HG03095 (cell line): ENCODE data around the gene HMCES.
"Not testable (repeated sequence)": the region's sequence is repeated elsewhere in the genome, so short reads cannot be mapped to it uniquely, and the experiment has no call there.

Experiments used
- ATAC-seq: cut with Tn5 transposase; IDR thresholded peaks from one replicate; pipeline ENCODE4 v1.9.1; 2021; ENCODE audit warnings: moderate library complexity; ENCODE audit not compliant: unreplicated experiment

HMCES gene

DNA sequence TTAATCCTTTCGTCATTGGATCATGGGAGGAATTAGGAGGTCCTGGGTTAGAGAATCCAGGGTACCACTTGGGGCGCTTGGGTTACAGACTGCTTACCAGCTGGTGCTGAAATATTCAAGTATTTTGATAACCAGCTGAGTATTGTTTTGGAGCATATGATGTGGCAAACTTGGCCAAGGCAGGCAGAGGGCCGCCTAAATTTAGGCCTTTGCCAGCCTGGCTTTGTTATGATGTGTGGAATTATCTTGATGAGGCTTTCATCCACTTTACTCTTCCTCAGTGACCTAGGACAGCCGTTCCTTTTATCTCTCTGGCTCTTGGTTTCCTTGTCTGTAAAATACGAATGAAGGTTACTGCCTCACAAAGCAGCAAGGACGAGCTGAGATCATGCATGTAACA lies 22.4 kb upstream of the HMCES start:
- ATAC-seq: no peak

DNA sequence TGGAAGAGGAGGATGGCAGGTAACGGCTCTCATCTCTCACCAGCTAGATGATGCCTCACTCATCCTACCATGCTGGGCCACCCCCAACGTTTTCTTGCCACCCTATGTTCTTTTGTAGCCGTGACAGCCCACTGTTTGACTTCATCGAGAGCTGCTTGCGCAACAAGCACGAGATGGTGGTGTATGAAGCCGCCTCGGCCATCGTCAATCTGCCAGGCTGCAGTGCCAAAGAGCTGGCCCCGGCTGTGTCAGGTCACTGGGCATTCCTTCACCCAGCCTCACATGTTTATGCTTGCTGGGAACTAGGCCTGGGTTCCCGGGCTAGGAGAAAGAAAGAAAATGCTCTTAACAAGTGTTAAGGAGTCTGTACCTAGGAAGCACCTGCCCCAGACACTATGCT lies 21.1 kb upstream of the HMCES start:
- ATAC-seq: no peak

DNA sequence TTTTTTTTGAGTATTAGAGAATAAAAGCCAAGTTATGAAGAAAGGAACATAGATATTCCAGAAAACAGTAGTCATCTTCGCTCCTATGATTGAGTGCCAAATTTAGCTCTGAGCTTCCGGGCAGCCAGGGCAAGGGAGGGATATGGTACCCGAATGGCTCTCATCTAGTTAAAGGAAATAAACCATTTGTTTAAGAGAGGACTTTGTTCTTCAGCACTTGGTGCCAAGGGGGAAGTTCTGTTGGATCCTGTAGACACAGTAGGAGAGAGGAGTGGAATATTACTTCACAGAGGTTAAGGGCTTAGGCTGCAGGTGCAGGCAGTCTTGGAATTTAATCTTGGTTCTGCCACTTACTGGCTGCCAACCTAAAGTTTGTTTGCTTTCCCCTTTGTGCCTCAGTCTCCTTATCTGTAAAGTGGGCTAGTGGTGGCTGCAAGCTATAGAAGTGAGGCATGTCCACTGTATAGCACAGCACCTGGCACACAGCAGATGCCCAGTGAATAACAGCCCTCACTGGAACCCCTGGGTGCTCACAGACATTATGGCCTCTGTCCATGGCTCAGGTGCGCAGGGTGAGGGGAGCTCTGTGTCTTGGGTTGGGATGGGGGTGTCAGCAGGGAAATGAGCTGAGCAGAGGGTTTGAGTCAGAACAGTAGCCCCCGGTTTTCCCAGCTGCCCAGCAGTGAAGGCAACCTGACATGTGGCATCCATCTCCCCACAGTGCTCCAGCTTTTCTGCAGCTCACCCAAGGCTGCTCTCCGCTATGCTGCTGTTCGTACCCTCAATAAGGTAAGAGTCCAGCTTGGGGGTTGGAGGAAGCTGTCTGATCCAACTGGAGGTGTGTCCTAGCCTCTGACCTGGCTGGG lies 18.8 kb upstream of the HMCES start:
- no peak for ATAC-seq

DNA sequence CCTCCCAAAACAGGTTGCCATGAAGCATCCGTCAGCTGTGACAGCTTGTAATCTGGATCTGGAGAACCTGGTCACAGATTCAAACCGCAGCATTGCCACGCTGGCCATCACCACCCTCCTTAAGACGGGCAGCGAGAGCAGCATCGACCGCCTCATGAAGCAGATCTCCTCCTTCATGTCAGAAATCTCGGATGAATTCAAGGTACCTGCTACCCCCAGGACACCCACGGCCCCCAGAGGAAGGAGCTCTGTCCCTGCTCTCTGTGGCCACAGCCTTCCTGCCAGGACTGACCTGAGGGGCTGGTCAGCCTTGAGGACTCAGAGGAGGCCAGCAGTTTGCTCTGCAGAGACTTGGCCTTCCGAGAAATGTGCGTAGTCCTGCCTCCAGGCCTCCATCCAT lies 18.1 kb upstream of the HMCES start:
- no peak for ATAC-seq

DNA sequence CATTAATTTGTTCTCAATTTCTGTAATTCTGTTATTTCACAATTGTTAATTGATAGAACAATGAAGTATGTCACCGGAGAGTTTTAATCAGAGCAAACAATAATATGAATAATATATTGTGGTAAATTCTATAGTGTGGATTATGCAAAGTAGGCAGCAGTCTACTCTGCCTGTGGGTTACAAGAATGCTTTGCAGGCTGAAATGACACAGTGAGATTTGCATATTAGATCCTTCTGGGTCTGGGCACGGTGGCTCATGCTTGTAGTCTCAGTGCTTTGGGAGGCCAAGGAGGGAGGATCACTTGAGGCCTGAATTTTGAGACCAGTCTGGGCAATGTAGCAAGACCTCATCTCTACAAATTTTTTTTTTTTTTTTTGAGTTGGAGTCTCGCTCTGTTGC lies 16.8 kb upstream of the HMCES start:
- ATAC-seq: no peak

DNA sequence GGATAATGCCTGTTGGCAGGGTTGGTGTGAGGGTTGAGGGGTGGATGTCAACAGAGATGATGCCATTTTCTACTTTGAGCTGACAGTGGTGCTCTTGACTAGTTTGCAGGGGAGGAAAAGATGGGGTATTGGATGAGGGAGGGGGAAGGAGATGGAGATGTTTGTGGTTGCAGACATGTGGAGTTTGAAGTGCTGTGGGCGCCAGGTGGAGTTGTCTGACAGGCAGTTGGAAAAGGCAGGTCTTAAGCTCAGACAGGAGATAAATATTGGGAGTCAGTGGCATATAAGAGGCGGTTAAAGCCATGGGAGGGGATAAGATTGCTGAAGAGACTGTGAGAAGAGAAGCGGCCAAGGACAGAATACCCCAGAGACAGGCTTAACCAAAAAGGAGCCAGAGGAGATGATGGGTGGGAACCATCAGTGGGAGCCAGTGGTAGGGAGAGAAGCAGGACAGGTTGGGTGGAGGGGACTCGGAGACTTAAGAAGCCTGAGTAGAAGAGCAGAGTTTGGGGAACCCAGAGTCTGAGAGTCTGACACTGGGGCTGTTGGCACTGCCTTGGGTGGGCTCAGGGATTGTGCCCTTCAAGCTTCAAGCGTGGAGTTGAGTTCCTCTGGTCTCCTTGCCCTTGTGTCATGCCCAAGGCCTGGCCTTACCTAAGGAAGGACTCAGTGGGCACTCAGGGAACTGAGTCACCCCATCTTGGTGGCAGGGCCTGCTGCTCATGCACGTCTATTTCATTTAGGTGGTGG lies 15.3 kb upstream of the HMCES start:
- ATAC-seq: no peak

DNA sequence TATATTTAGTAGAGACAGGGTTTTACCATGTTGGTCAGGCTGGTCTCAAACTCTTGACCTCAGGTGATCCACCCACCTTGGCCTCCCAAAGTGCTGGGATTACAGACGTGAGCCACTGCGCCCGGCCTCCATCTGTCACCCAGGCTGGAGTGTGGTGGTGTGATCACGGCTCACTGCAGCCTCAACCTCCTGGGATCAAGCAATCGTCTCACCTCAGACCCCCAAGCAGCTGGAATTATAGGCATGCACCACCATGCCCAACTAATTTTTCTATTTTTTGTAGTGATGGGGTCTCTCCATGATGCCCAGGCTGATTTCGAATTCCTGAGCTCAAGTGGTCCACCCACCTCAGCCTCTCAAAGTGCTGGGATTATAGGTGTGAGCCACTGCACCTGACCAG lies 13.7 kb upstream of the HMCES start:
- ATAC-seq: not testable (repeated sequence)

DNA sequence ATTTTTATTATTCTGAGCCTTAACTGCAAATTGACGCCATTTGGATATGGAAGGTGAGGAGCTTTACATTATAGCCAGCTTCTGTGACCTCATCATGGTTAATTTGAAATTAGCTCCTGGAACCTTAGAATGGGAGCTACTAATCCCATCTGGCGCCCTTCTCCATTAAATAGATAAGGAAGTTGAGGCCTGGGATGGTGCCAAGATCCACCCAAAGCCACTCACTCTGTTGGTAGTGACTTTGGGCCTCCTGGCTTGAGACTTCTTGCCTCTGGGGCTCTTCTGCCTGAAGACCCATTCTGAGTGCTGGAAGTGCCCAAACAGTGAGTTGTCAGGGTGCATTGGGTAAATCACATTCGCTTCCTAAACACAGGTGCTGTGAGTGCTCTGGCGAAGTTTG lies 12.0 kb upstream of the HMCES start:
- no peak for ATAC-seq

DNA sequence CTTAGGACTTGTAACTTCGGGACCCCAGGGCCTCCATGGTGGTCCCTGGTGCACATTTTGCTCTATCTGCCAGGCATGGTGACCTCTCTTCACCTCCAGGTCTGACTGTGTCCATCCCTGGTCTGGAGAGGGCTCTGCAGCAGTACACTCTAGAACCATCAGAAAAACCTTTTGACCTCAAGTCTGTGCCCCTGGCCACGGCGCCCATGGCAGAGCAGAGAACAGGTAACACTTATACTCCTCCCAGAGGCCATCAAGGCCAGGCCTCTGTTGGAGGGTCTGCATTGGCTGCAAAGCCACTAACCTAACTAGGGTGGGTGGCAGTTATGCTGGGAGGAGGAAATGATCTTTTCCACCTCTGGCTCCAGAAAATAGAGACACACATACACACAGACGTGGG lies 10.3 kb upstream of the HMCES start:
- no peak for ATAC-seq

DNA sequence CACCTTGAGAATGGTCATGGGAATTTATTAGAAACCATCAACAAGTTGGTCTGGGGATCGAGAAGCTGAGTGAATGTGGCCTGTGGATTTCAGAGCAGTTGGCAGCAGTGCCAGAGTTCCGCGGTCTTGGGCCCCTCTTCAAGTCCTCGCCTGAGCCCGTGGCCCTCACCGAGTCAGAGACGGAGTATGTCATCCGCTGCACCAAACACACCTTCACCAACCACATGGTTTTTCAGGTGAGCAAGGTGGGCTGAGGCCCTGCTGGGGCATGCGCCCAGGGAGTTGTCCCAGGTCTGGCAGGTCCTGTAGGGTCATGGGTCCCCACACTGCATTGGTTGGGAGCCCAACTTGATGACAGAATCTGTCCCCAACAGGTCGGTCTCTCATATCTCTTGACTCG lies 7.0 kb upstream of the HMCES start:
- no peak for ATAC-seq

DNA sequence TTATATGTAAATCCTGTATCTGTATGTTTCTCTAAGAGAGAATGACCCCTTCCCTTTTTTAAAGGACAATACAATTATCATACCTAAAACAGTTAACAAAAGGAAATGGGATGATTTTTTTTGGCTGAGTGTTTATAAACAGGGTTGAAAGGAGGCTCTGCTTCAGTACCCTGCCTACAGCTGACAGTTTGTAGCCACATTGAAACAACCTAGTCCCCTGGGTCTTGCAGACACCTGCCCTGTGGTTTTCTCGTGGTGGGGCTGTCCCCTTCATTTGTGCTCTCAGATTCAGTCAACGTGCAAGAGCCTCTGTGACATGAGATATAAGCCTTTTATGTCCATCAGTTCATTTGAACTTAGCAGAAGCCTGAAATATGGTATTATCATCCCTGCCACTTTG lies 2.3 kb upstream of the HMCES start:
- peak; percentile 75 for ATAC-seq

DNA sequence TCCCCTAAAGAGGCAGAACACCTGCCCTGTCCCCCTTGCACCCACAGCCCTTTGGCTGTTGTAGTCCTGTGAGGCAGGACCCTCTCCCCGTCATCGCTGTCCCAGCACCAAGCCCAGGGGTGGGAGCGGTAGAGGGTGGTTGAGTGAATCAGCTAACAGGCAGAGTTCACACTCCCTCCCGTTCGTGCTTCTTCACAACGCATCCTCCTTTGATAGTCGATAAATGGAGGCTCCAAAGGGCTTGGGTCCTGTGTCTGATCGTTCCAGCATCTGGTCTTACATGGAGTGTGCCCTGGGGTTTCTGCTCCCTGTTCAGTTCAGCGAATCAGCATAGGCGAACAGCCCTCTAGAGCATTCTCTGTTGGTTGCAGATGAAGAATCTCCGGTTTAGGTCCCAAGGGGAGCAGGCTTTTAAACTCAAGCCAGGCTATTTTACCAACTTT lies 820 bp upstream of the HMCES start:
- ATAC-seq: no peak

DNA sequence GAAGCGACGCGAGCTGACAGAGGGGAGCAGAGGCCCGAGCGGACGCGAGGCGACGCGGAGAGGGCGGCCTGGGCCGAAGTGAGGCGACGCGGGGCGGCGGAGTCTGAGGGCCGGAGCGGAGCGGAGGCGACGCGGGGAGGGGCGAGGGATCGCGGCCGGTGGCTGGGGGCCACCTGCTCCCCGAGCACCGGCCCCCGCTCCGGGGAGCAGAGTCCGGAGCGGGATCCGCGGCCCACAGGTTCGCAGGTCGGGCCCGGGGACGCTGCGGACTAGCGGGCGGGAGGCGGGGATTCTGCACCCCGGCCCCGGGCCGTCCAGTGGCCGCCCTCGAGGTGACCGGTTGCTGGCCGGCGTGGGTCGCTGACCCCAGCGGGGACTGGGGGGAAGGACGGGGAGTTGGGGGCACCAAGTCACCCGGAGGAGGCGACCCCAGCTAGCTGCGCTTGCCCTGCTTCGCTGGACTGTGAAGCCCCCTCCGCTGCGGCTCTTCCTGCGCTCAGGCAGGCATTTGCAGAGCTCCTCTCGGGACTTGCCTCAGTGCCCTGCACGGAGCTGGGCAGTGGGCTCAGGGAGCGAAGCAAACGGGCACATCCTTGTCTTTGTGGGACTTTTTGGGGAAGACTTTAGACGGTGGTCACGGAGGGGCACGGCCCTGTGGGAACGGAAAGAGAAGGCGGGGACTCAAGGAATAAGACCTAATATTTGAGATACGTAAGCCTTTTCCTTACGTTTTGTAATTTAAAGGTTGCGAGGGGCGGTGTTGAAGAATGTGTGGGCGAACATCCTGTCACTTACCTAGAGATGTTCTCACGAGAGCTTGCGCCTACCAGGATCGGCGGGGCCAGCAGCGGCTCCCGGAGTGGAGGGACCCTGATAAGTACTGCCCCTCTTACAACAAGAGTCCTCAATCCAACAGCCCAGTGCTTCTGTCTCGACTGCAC lies 566 bp downstream of the HMCES start:
- no peak for ATAC-seq

DNA sequence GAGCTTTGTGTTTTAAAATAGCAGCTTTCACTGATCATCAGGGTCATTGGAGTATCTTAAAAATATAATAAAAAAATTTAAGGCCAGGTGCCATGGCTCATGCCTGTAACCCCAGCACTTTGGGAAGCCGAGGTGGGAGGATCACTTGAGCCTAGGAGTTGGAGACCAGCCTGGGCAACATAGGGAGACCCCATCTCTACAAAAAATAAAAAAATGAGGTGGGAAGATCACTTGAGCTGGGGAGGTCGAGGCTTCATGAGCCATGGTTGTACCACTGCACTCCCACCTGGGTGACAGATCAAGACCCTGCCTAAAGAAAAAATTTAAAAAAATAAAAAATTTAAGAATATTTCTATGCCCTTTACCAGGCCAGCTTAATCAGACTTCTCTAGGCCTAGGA lies 1.5 kb downstream of the HMCES start:
- no peak for ATAC-seq

DNA sequence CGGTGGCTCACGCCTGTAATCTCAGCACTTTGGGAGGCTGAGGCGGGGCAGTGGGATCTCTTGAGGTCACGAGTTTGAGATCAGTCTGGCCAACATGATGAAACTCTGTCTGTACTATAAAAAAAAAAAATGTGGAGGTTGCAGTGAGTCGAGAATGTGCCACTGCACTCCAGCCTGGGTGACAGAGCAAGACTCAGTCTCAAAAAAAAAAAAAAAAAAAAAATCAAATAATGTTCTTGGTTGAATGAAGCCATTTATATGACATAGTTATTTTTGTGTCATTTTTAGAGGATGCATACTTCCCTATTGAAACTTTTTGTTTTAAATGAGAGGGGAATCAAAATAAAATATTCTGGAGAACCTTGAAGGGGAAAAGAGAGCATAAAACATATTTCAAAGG lies 3.1 kb downstream of the HMCES start:
- ATAC-seq: no peak

DNA sequence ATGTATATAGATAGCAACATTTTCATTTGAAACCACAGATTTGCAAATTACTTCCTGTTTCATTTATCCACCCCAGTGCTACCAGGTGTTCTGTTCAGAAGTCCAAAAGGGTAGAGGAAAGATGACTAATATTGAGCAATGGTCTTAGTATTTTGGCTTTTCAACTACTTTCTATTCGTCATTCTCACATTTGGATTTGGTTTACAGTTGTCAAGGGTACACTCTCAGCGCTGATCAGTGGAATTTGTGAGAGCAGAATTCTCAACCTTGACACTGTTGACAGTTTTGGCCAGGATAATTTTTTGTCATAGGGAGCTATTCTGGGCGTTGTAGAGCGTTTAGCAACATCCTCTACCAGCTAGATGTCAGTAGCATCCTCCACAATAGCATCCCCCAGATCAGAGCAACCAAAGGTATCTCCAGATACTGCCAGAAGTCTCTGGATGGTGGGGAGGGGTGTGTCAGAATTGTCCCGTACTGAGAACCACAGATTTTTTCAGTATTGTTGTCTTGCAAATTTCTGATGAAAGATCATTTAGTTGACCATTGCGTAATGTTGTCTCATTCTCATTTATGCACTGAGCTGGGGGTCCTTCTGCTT lies 4.2 kb downstream of the HMCES start:
- peak; percentile 65 for ATAC-seq

DNA sequence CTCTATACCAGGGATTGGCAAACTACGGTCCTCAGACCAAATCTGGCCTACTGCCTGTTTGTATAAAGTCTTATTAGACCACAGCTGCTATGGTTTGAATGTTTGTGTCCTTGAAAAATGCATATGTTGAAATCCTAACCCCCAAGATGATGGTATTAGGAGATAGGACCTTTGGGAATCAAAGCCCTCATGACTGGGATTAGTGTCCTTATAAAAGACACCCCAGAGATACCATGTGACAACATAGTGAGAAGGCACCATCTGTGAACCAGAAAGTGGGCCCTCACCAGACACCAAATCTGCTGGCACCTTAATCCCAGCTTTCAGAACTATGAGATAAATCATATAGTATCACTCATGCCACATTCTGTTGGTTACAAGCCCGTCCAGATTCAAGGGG lies 7.4 kb downstream of the HMCES start:
- ATAC-seq: no peak

DNA sequence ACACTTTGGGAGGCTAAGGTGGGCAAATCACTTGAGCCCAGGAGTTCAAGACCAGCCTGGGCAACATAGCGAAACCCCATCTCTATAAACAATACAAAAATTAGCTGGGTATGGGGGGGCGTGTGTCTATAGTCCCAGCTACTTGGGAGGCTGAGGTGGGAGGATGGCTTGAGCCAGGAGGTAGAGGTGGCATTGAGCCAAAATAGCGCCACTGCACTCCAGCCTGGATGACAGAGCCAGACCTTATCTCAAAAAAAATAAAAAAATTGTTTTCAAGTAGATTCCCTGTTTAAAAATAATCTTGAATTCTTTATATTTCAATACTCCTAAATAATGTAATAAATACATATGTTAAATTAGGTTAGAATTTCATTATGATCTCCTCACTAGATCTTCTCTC lies 9.8 kb downstream of the HMCES start:
- ATAC-seq: no peak

DNA sequence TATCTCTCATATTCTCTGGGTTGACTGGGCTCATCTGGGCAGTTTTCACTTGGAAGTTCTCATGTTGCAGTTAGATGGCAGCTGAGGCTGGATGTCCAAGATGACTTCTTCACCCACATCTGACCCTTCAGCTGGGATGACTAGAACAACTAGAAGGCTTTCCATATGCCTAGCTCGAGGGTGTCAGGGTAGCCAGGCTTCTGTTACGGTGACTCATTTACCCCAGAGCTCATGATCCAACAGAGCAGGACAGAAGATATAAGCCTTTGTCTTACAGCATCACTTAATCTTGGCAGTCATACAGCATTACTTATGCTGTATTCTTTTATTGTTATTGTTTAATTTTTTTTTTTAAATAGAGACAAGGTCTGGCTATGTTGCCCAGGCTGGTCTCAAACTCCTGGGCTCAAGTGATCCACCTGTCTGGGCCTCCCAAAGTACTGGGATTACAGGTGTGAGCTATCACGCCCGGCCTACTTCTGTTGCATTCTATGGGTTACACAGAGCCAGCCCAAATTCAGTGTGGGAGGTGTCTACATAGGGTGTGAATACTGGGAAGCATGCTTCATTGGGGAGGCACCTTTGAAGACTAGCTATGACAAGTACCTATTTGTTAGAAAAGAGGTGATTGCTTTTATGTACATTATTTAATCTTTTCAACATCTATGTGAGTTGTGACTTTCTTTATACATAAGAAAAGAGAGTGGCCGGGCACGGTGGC lies 10.7 kb downstream of the HMCES start:
- ATAC-seq: no peak

DNA sequence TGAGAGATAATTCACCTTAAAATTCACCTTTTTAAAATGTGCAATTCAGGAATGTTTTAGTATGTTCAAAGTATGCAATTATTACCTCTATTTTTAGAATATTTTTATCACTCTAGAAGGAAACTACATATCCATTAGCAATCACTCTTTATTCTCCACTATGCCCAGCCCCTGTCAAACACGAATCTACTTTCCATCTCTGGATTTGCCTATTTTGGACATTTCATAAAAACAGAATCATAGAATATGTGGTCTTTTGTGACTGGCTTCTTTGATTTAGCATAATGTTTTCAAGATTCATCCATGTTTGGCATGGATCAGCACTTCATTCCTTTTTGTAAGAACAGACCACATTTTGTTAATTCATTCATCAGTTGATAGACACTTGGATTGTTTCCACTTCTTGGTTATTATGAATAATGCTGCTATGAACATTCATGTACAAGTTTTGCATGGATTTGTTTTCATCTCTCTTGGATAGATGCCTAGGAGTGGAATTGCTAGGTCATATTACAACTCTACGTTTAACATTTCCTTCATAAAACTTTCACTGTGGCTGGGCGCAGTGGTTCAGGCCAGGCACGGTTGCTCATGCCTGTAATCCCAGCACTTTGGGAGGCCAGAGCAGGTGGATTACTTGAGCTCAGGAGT lies 12.7 kb downstream of the HMCES start:
- ATAC-seq: no peak
